G401.6 (cell line): ENCODE measurements around the gene SIGLECL1.

ENCODE experiments used
- FAIRE-seq: peaks from 2 replicates; lab custom pipeline; 2012; peaks lifted over from hg19 to GRCh38; lab: Jason Lieb, UNC

Gene SIGLECL1

GRCh38 chr19:51295382-51296126 is 44.7 kb downstream of the SIGLECL1 start:
- FAIRE-seq = no peak

- no peak for FAIRE-seq
Observed at GRCh38 chr19:51296336-51297093, 45.6 kb downstream of the SIGLECL1 start.

DNA sequence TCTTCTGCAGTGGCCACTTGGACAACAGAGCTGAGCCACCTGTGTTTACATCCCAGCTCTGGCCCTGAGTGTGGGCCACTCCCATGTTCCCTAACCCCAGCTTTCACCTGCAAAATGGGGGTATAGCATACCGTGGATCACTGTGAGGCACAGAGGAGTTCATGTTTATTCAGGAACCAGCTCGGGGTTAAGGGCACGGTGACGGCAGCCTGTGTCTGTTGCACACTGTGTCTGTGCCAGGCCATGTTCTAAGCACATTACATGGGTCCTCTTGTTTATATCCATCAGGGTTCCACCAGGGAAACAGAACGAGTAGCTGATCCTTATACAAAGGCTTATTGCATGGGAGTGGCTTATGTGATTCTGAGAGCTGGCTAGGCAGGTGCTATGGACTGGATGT is 46.5 kb downstream of the SIGLECL1 start:
- no peak for FAIRE-seq

- FAIRE-seq = no peak
Observed at GRCh38 chr19:51301266-51301665, 50.4 kb downstream of the SIGLECL1 start.

GRCh38 chr19:51305479-51305878 is 54.6 kb downstream of the SIGLECL1 start:
- no peak for FAIRE-seq

- no peak for FAIRE-seq
Observed at GRCh38 chr19:51311351-51312257, 60.7 kb downstream of the SIGLECL1 start, which contains the start of gene IGLON5. TSS of gene IGLON5 (plus strand) at chr19:51311644. CDS start at chr19:51311848, 204 bp downstream.

DNA sequence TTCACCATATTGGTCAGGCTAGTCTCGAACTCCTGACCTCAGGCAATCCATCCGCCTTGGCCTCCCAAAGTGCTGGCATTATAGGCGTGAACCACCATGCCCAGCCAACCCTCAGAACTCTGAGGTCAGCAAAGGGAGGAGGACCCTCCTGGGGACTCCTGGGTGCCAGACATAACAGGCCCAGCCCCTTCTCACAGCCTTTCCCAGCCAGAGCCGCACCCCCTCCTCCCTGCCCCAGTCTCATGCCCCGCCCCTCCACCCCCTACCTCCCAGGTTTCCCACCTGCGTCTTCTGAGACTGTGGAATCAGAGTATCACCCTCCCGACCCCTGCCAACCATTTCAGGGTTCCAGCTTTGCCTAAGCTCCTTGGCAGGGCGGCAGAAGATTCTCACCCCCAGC is 65.8 kb downstream of the SIGLECL1 start:
- no peak for FAIRE-seq

- no peak for FAIRE-seq
Observed at GRCh38 chr19:51317376-51317775, 66.5 kb downstream of the SIGLECL1 start.

DNA sequence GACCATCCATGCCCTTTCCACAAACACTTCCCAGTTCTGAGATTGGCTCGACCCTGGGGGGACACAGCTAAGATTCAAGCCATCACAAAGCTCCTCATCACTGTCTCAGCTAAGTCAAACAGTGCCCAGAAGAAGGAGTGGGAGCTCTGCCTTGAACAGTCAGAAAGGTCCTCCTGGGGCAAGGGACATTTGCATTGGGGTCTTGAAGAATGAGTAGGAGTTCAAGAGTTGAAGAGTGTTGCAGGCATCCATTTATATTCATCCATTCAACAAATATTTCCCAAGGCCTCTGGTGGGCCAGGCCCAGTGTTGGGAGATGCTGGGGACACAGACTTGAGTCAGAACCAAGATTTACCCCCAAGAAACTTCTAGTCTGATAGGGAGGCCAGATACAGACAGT is 67.1 kb downstream of the SIGLECL1 start:
- no peak for FAIRE-seq
